ENCODE data around the gene COLEC11. TPM values are rescaled to one million over a fixed set of nuclear protein-coding genes. Genes with fewer than 3 reads are reported as not detected.

Gene COLEC11
- total and polyA plus RNA-seq, 10 of the 15 experiments (the other 5 are each of a cell fraction or from before 2014, with no cell fraction given): 0.08 to 0.74 (median 0.14) TPM; not detected in 4

DNA sequence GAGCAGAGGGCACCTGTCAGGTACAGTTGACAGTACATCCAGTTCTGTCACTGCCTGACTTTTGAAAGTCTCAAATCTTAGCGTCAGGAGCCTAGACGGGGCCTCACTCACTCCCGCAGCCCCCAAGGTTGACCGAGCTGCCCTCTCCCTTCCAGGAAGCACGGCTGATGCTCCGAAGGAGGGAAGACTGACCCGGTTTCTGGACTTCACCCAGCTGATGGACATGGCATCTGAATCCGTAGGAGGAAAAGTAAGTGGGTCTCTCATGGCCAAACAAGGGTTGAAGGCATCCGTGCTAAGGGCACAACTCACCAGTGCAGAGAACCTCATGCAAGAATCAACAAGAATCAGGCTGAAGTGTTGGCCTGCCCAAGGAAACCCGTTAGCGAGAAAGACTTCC, 76.0 kb downstream of the COLEC11 start:
- no peak for ATAC-seq
- Histone ChIP-seq H2AFZ (ENCODE audit: control insufficient read depth, low read depth, low read length) (no peak overlapping the region), H3K4me3 (no peak overlapping the region), H3K36me3 (ENCODE audit: control insufficient read depth in 2 of 2, insufficient read depth in 2 of 2, low read length in 1 of 2) (no peaks in the 10 kb centered on the region), H3K4me1 (ENCODE audit: control insufficient read depth, insufficient read depth, low read length) (no peaks in the 10 kb centered on the region), H3K27ac (ENCODE audit: control insufficient read depth, insufficient read depth) (no peak overlapping the region), H3K27me3 (replicated peaks in 1 of 2; ENCODE audit: control insufficient read depth in 2 of 2, insufficient read depth in 2 of 2, low read length in 1 of 2) (peaks cover 0 to 3% of the 10 kb centered on the region in 2 experiments; a peak in 1 of 4 replicates), H3K79me2 (ENCODE audit: control insufficient read depth, insufficient read depth, low read length) (no peaks in the 10 kb centered on the region), H3K9me3 (replicated peaks; ENCODE audit: control insufficient read depth, insufficient read depth, low read length) (no peaks in the 10 kb centered on the region), H3K4me2 (ENCODE audit: control insufficient read depth, insufficient read depth) (no peak overlapping the region), H4K20me1 (ENCODE audit: control insufficient read depth, insufficient read depth) (no peaks in the 10 kb centered on the region), H3K9ac (ENCODE audit: control insufficient read depth, insufficient read depth, low read length) (no peak overlapping the region)
- BruUV-seq (replicated peaks): no TSS peak
- in situ Hi-C loops (cut with MboI): no loop called here
- DNase-seq (ENCODE audit: low read depth, low spot score): no peak
- intact Hi-C loops (cut with micrococcal nuclease; ENCODE audit: unreplicated experiment): no loop called here
- ChIA-PET POLR2A (no interaction called here), CTCF (no interaction called here), RAD21 (ENCODE audit: unreplicated experiment) (no interaction called here), SMC1A (ENCODE audit: uncharacterized antibody, unreplicated experiment) (no interaction called here)
- FAIRE-seq: no peak
- TF ChIP-seq, protein P1, sequence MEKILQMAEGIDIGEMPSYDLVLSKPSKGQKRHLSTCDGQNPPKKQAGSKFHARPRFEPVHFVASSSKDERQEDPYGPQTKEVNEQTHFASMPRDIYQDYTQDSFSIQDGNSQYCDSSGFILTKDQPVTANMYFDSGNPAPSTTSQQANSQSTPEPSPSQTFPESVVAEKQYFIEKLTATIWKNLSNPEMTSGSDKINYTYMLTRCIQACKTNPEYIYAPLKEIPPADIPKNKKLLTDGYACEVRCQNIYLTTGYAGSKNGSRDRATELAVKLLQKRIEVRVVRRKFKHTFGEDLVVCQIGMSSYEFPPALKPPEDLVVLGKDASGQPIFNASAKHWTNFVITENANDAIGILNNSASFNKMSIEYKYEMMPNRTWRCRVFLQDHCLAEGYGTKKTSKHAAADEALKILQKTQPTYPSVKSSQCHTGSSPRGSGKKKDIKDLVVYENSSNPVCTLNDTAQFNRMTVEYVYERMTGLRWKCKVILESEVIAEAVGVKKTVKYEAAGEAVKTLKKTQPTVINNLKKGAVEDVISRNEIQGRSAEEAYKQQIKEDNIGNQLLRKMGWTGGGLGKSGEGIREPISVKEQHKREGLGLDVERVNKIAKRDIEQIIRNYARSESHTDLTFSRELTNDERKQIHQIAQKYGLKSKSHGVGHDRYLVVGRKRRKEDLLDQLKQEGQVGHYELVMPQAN (conservative IDR thresholded peaks at IDR 0.05): no peak
- TF ChIP-seq SUPT20H (IDR thresholded peaks at IDR 0.05; ENCODE audit: borderline replicate concordance, control insufficient read depth, low read depth, low read length): no peak
- no peak for TF ChIP-seq RUNX3 (IDR thresholded peaks at IDR 0.05; ENCODE audit: low read length)
- no peak for TF ChIP-seq RAD21 (IDR thresholded peaks at IDR 0.05; ENCODE audit: insufficient read depth, low read depth, low read length)
- TF ChIP-seq, protein P2, sequence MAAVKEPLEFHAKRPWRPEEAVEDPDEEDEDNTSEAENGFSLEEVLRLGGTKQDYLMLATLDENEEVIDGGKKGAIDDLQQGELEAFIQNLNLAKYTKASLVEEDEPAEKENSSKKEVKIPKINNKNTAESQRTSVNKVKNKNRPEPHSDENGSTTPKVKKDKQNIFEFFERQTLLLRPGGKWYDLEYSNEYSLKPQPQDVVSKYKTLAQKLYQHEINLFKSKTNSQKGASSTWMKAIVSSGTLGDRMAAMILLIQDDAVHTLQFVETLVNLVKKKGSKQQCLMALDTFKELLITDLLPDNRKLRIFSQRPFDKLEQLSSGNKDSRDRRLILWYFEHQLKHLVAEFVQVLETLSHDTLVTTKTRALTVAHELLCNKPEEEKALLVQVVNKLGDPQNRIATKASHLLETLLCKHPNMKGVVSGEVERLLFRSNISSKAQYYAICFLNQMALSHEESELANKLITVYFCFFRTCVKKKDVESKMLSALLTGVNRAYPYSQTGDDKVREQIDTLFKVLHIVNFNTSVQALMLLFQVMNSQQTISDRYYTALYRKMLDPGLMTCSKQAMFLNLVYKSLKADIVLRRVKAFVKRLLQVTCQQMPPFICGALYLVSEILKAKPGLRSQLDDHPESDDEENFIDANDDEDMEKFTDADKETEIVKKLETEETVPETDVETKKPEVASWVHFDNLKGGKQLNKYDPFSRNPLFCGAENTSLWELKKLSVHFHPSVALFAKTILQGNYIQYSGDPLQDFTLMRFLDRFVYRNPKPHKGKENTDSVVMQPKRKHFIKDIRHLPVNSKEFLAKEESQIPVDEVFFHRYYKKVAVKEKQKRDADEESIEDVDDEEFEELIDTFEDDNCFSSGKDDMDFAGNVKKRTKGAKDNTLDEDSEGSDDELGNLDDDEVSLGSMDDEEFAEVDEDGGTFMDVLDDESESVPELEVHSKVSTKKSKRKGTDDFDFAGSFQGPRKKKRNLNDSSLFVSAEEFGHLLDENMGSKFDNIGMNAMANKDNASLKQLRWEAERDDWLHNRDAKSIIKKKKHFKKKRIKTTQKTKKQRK (IDR thresholded peaks at IDR 0.05; ENCODE audit: low read depth, low read length): no peak
- no peak for TF ChIP-seq NR2C2 (IDR thresholded peaks at IDR 0.05; ENCODE audit: borderline replicate concordance, control insufficient read depth, insufficient read length, low read depth)
- no peak for TF ChIP-seq STAT1 (conservative IDR thresholded peaks at IDR 0.05)
- TF ChIP-seq PAX5 (IDR thresholded peaks at IDR 0.05; ENCODE audit: borderline replicate concordance, low read depth, low read length): no peak
- WGBS (ENCODE audit: insufficient coverage, insufficient replicate concordance, low lambda C conversion rate, missing lambda C conversion rate): 55% methylated on average over 11 of the region's 11 CpGs

Measured in GM12878 (cell line).